Stomach (tissue), 9 donors: ENCODE data around the gene TTC39C. TPM values are rescaled to one million over a fixed set of nuclear protein-coding genes. Genes with fewer than 3 reads are reported as not detected.
A peak's percentile ranks its signal among the peaks of the same experiment; 100 is the strongest.

Experiments
- DNase-seq, 2 donors: peaks; one replicate each; pipeline versions ENCODE4 v3.0.0 to v3.0.0-alpha.2; 2013 to 2019
- H3K27ac ChIP-seq, 5 donors: fragments of 200-600 bp in 4 of 5; sonication (generic) in 4 of 5; one replicate each; pipeline ENCODE4 v1.5.1; 2013 to 2019; ENCODE audit warnings: mild to moderate bottlenecking in 1 of 5, moderate library complexity in 1 of 5
- H3K27me3 ChIP-seq, 3 donors: fragments of 200-600 bp; sonication (generic); one replicate each; pipeline ENCODE4 v1.5.1; 2017 to 2019; ENCODE audit warnings: mixed run types in 1 of 3
- H3K36me3 ChIP-seq, 4 donors: fragments of 200-600 bp; sonication (generic); 1 replicate in 3 of 4; 2 replicates in 1 of 4; pipeline ENCODE4 v1.5.1; 2016 to 2019
- H3K4me1 ChIP-seq, 4 donors: fragments of 200-600 bp; sonication (generic); one replicate each; pipeline ENCODE4 v1.5.1; 2016 to 2019
- H3K4me3 ChIP-seq, 4 donors: fragments of 200-600 bp; sonication (generic) in 3 of 4; one replicate each; pipeline ENCODE4 v1.5.1; 2016 to 2019; ENCODE audit warnings: mild to moderate bottlenecking in 1 of 4
- H3K9me3 ChIP-seq, 4 donors: fragments of 200-600 bp; sonication (generic); one replicate each; pipeline ENCODE4 v1.5.1; 2016 to 2019
- EP300 ChIP-seq: sonication (generic); formaldehyde crosslinking; IDR thresholded peaks from one replicate; pipeline ENCODE4 v1.6.1; 2017; ENCODE audit warnings: antibody characterized with exemption
- POLR2A ChIP-seq, 4 donors: fragments of 450-650 bp; IDR thresholded peaks; one replicate each; pipeline ENCODE4 v1.6.1; 2016; ENCODE audit warnings: antibody characterized with exemption in 4 of 4, control low read depth in 2 of 4, mild to moderate bottlenecking in 1 of 4, moderate library complexity in 1 of 4
- POLR2AphosphoS5 ChIP-seq, 3 donors: sonication (generic); formaldehyde crosslinking; IDR thresholded peaks; one replicate each; pipeline ENCODE4 v1.6.1; 2016; ENCODE audit warnings: antibody characterized with exemption in 3 of 3
- WGBS, 5 donors: extraction: QIAGEN DNeasy Blood & Tissue Kit in 3 of 5; methylation state at CpG; one replicate each; pipeline versions ENCODE4 v1.1.5 to v1.1.7; 2013 to 2018; 5-methylcytosine and 5-hydroxymethylcytosine counted together
- intact Hi-C: fragments of 100-400 bp; cut with DNase I; formaldehyde crosslinking; loops from one replicate; pipeline ENCODE4 v1.15.1; 2023; ENCODE audit warnings: low total_unique reads
- polyA plus RNA-seq, 3 donors: library from polyadenylated mRNA; stranded (reverse); fragments of 200-250 nt; gene quantifications; one replicate each; pipeline ENCODE4 v1.2.3, GENCODE V29; 2013
- total RNA-seq, 5 donors: library from RNA; depleted of rRNA; stranded (reverse); fragments of >200 nt; gene quantifications; one replicate each; pipeline versions ENCODE4 v1.1.0 to v1.2.3, GENCODE V29; 2014 to 2016
- TF ChIP-seq, protein P1 (sequence below), 7 experiments: fragments of 450-650 bp in 4 of 7; fragments of 200-600 bp in 3 of 7; sonication (generic) in 3 of 7; IDR thresholded peaks; one replicate each; pipeline ENCODE4 v1.5.1; 2016 to 2019; ENCODE audit warnings: antibody characterized with exemption in 7 of 7, control low read depth in 2 of 7, mild to moderate bottlenecking in 1 of 7
- donor health status: healthy with polysubstance abuse.
- donor health status: Bipolar disorder and iron deficiency.
- donor health status: healthy.

TTC39C gene
- total and polyA plus RNA-seq, 8 donors: 1.8 to 42.0 (median 21.3) TPM

DNA sequence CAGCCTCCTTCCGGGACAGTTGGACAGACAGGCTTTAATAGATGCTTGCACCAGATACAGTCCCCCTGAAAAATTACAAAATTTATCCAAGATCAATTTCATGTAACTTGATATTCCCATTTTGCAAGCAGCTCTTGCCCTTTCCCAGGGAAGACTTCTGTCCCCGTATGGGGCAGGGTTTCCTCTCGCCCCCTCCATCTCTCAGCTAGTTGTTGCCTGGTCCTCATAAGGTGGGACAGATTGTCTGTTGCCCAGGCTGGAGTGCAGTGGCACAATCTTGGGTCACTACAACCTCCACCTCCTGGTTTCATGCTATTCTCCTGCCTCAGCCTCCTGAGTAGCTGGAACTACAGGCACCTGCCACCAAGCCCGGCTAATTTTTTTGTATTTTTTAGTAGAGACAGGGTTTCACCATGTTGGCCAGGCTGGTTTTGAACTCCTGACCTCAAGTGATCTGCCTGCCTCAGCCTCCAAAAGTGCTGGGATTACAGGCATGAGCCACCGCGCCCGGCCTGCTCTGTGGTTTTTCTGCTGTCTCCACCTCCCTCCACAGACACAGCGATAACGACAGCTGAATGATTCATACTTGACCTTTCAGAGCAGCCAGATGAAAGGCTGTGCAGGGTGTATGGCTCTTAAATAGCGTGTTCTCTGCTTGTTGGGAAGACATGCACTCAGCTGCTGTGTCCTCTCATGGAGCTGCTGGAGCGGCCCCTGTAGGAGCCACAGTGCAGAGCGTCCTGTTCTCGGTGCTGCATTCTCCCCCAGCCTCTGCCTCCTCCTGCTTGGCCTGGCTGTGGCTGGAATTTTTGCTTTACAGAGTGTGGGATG is 61.4 kb downstream of the TTC39C start:
- DNase-seq: peak; percentile 65 to 80
- Histone ChIP-seq H3K36me3 (peaks cover 0 to 13% (median 5%) of the 10 kb centered on the region in 4 donors), H3K4me1 (peaks cover 6 to 25% (median 15%) of the 10 kb centered on the region in 4 donors), H3K27ac (peak overlapping the region in 4 of 5 donors; percentile 30 to 69 (median 61)), H3K4me3 (no peak overlapping the region), H3K27me3 (no peaks in the 10 kb centered on the region), H3K9me3 (no peaks in the 10 kb centered on the region)
- intact Hi-C loops: no loop called here
- no peak for TF ChIP-seq POLR2A (IDR thresholded peaks at IDR 0.05)
- peak in 2 of 3 donors; percentile 72 to 96 for TF ChIP-seq POLR2AphosphoS5 (IDR thresholded peaks at IDR 0.05)
- TF ChIP-seq EP300: peak; percentile 43
- TF ChIP-seq, protein P1, sequence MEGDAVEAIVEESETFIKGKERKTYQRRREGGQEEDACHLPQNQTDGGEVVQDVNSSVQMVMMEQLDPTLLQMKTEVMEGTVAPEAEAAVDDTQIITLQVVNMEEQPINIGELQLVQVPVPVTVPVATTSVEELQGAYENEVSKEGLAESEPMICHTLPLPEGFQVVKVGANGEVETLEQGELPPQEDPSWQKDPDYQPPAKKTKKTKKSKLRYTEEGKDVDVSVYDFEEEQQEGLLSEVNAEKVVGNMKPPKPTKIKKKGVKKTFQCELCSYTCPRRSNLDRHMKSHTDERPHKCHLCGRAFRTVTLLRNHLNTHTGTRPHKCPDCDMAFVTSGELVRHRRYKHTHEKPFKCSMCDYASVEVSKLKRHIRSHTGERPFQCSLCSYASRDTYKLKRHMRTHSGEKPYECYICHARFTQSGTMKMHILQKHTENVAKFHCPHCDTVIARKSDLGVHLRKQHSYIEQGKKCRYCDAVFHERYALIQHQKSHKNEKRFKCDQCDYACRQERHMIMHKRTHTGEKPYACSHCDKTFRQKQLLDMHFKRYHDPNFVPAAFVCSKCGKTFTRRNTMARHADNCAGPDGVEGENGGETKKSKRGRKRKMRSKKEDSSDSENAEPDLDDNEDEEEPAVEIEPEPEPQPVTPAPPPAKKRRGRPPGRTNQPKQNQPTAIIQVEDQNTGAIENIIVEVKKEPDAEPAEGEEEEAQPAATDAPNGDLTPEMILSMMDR (IDR thresholded peaks at IDR 0.05): peak in 5 of 7 experiments; percentile 11 to 31 (median 25)
- WGBS, 5 donors: 36 to 67% (median 39%) methylated on average over 5 to 13 of the region's 13 CpGs

DNA sequence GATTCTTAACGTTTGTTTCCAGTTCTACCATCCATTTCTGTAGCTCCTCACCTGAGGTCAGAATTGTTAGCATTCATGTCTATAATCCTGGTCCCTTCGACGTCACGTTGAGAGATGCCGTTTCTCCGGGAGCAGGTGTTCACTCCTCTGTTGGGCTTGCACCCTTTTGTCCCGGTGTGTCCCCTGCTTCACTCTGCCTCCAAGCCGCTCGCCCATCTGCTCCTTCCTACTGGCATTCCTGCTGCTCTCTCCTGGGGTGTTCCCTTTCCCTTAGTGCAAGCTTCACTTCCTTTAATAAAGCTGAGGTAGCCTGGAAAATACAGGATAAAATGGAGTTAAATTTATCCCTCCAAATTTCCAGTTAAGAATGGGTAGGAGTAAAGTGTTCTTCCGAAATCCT is 62.4 kb downstream of the TTC39C start:
- intact Hi-C loops: no loop called here
- TF ChIP-seq EP300 (no peak), POLR2AphosphoS5 (IDR thresholded peaks at IDR 0.05) (no peak), POLR2A (IDR thresholded peaks at IDR 0.05) (no peak)
- TF ChIP-seq, protein P1 (IDR thresholded peaks at IDR 0.05): no peak
- Histone ChIP-seq H3K9me3 (no peaks in the 10 kb centered on the region), H3K27me3 (no peaks in the 10 kb centered on the region), H3K4me1 (peaks cover 5 to 25% (median 11%) of the 10 kb centered on the region in 4 donors), H3K36me3 (peaks cover 0 to 13% (median 5%) of the 10 kb centered on the region in 4 donors), H3K4me3 (no peak overlapping the region), H3K27ac (peak overlapping the region in 4 of 5 donors; percentile 30 to 69 (median 61))
- DNase-seq: no peak
- WGBS, 5 donors: 76 to 94% (median 90%) methylated on average over 10 of the region's 10 CpGs

DNA sequence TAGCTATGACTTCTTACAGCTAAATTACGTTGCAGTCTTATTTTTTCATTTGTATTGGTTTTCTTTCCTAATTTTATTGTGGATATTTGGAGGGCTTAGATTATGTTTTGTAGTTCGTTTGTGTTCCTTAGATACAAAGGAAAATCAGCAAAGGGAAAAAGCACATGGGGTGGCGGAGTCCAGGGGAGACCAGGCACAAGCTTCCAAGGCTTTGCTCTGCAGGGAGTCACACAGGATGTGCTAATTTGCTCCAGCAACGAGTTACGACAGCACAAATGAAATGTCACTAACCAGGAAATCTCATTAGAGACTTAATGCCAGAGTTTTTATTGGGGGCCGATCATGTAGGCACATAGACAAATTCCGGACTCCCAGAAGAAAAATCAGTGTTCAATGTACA is 63.8 kb downstream of the TTC39C start:
- no peak for DNase-seq
- intact Hi-C loops: no loop called here
- peaks cover 0 to 15% (median 12%) of the 10 kb centered on the region in 4 donors for H3K36me3 ChIP-seq
- no peak overlapping the region for H3K4me3 ChIP-seq
- TF ChIP-seq, protein P1 (IDR thresholded peaks at IDR 0.05): no peak
- TF ChIP-seq POLR2A (IDR thresholded peaks at IDR 0.05) (no peak), POLR2AphosphoS5 (IDR thresholded peaks at IDR 0.05) (no peak), EP300 (no peak)
- no peak overlapping the region for H3K27ac ChIP-seq
- no peaks in the 10 kb centered on the region for H3K27me3 ChIP-seq
- peaks cover 5 to 25% (median 11%) of the 10 kb centered on the region in 4 donors for H3K4me1 ChIP-seq
- 80 to 93% (median 89%) methylated on average over 7 of the region's 7 CpGs for WGBS, 5 donors
- no peaks in the 10 kb centered on the region for H3K9me3 ChIP-seq

DNA sequence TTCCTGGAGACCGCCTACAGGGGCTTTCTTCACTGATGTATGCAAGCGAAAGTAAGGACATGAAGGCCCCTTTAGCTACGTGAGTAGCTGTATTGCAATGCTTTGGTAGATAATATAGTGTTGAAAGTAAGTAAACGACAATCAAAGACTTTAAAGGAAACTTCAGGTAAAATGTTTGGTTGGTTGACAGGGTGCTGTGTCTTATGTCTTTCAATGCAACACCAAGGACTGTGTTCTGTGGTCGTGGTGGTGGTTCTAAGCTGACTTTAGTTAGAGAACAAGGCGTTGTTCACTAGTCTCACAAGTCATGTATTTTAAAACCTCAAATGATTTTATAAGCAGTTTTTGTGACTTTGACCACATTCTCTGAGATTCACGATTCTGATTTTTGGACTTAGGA is 66.3 kb downstream of the TTC39C start:
- H3K36me3 ChIP-seq: peaks cover 0 to 27% (median 24%) of the 10 kb centered on the region in 4 donors

More for the DNA sequence above, 66.3 kb downstream of the TTC39C start:
- DNase-seq: no peak
- Histone ChIP-seq H3K4me1 (peaks cover 2 to 19% (median 7%) of the 10 kb centered on the region in 4 donors), H3K9me3 (no peaks in the 10 kb centered on the region), H3K27me3 (no peaks in the 10 kb centered on the region), H3K4me3 (no peak overlapping the region), H3K27ac (no peak overlapping the region)
- WGBS, 5 donors: 88 to 92% (median 92%) methylated on average over 7 of the region's 7 CpGs
- intact Hi-C loops: no loop called here
- TF ChIP-seq POLR2AphosphoS5 (IDR thresholded peaks at IDR 0.05) (no peak), POLR2A (IDR thresholded peaks at IDR 0.05) (no peak), EP300 (no peak)
- TF ChIP-seq, protein P1 (IDR thresholded peaks at IDR 0.05): no peak
